SK-N-SH treated with all-trans-retinoic acid at 6 μM for 48 hours (cell line): ENCODE data around the gene KRT80.

Experiments used
- ATAC-seq: fragments of 200-7000 bp; cut with Tn5 transposase; 3 replicates; pipeline ENCODE4 v1.9.1; 2020; ENCODE audit warnings: mild to moderate bottlenecking, moderate library complexity
- ARNTL ChIP-seq: fragments of 450-650 bp; formaldehyde crosslinking; IDR thresholded peaks from 2 replicates; pipeline ENCODE4 v1.5.0; 2020; ENCODE audit warnings: low read depth, mild to moderate bottlenecking, moderate library complexity, borderline replicate concordance
- BACH2 ChIP-seq: fragments of 250-450 bp; sonication (Bioruptor Pico); IDR thresholded peaks from 2 replicates; pipeline ENCODE4 v1.9.0; 2021; ENCODE audit warnings: mild to moderate bottlenecking, borderline replicate concordance
- CSDC2 ChIP-seq: fragments of 250-450 bp; sonication (Bioruptor Pico); IDR thresholded peaks from 2 replicates; pipeline ENCODE4 v1.5.0; 2020; ENCODE audit warnings: mild to moderate bottlenecking, moderate library complexity
- ESRRG ChIP-seq: fragments of 250-450 bp; sonication (Bioruptor Pico); IDR thresholded peaks from 2 replicates; pipeline ENCODE4 v1.6.1; 2021; ENCODE audit warnings: mild to moderate bottlenecking
- GLIS3 ChIP-seq: fragments of 250-450 bp; sonication (Bioruptor Pico); IDR thresholded peaks from 2 replicates; pipeline ENCODE4 v1.5.0; 2020; ENCODE audit warnings: mild to moderate bottlenecking, moderate library complexity
- ISL1 ChIP-seq: fragments of 250-450 bp; sonication (Bioruptor Pico); IDR thresholded peaks from 2 replicates; pipeline ENCODE4 v2.1.2; 2022; ENCODE audit warnings: mild to moderate bottlenecking, moderate library complexity
- OSR1 ChIP-seq: fragments of 250-450 bp; sonication (Bioruptor Pico); IDR thresholded peaks from 2 replicates; pipeline ENCODE4 v1.8.0; 2022; ENCODE audit warnings: moderate library complexity, mild to moderate bottlenecking, inconsistent platforms
- PPARA ChIP-seq: fragments of 250-450 bp; sonication (Bioruptor Pico); IDR thresholded peaks from 2 replicates; pipeline ENCODE4 v1.5.0; 2020; ENCODE audit warnings: mild to moderate bottlenecking, borderline replicate concordance
- RARB ChIP-seq: fragments of 250-450 bp; sonication (Bioruptor Pico); IDR thresholded peaks from 2 replicates; pipeline ENCODE4 v1.8.0; 2021; ENCODE audit warnings: mild to moderate bottlenecking, moderate library complexity
- TCF4 ChIP-seq: fragments of 250-450 bp; sonication (Bioruptor Pico); IDR thresholded peaks from 2 replicates; pipeline ENCODE4 v1.8.0; 2021; ENCODE audit warnings: mild to moderate bottlenecking, moderate library complexity, borderline replicate concordance
- TOX ChIP-seq: fragments of 250-450 bp; sonication (Bioruptor Pico); IDR thresholded peaks from 2 replicates; pipeline ENCODE4 v1.8.0; 2021; ENCODE audit warnings: mild to moderate bottlenecking, moderate library complexity, borderline replicate concordance
- ZC3H10 ChIP-seq: fragments of 250-450 bp; sonication (Bioruptor Pico); IDR thresholded peaks from 2 replicates; pipeline ENCODE4 v1.5.1; 2021; ENCODE audit warnings: mild to moderate bottlenecking, moderate library complexity
- ZFP3 ChIP-seq: fragments of 250-450 bp; sonication (Bioruptor Pico); IDR thresholded peaks from 2 replicates; pipeline ENCODE4 v1.5.0; 2020; ENCODE audit warnings: mild to moderate bottlenecking, moderate library complexity
- ZFP30 ChIP-seq: fragments of 450-650 bp; formaldehyde crosslinking; IDR thresholded peaks from 2 replicates; pipeline ENCODE4 v1.5.0; 2022; ENCODE audit warnings: mild to moderate bottlenecking, moderate library complexity
- ZNF565 ChIP-seq: fragments of 450-650 bp; formaldehyde crosslinking; conservative IDR thresholded peaks from 2 replicates; pipeline ENCODE4 v1.5.0; 2020; ENCODE audit warnings: low read depth, mild to moderate bottlenecking, moderate library complexity
- ZNF8 ChIP-seq: fragments of 450-650 bp; formaldehyde crosslinking; IDR thresholded peaks from 2 replicates; pipeline ENCODE4 v1.5.0; 2020; ENCODE audit warnings: mild to moderate bottlenecking, moderate library complexity
- TF ChIP-seq, protein P1 (sequence below): fragments of 250-450 bp; sonication (Bioruptor Pico); IDR thresholded peaks from 2 replicates; pipeline ENCODE4 v1.5.1; 2021; ENCODE audit warnings: mild to moderate bottlenecking, moderate library complexity
- TF ChIP-seq, protein P2 (sequence below): fragments of 250-450 bp; sonication (Bioruptor Pico); IDR thresholded peaks from 2 replicates; pipeline ENCODE4 v1.5.0; 2020; ENCODE audit warnings: mild to moderate bottlenecking, moderate library complexity
- TF ChIP-seq, protein P3 (sequence below): fragments of 250-450 bp; sonication (Bioruptor Pico); IDR thresholded peaks from 2 replicates; pipeline ENCODE4 v1.8.0; 2021; ENCODE audit warnings: low read depth, mild to moderate bottlenecking, moderate library complexity, borderline replicate concordance
- TF ChIP-seq, protein P4 (sequence below): fragments of 250-450 bp; sonication (Bioruptor Pico); IDR thresholded peaks from 2 replicates; pipeline ENCODE4 v1.5.1; 2020; ENCODE audit warnings: low read depth, mild to moderate bottlenecking, moderate library complexity
- TF ChIP-seq, protein P5 (sequence below): fragments of 250-450 bp; sonication (Bioruptor Pico); IDR thresholded peaks from 2 replicates; pipeline ENCODE4 v1.8.0; 2020; ENCODE audit warnings: mild to moderate bottlenecking, moderate library complexity, borderline replicate concordance

The KRT80 gene

DNA sequence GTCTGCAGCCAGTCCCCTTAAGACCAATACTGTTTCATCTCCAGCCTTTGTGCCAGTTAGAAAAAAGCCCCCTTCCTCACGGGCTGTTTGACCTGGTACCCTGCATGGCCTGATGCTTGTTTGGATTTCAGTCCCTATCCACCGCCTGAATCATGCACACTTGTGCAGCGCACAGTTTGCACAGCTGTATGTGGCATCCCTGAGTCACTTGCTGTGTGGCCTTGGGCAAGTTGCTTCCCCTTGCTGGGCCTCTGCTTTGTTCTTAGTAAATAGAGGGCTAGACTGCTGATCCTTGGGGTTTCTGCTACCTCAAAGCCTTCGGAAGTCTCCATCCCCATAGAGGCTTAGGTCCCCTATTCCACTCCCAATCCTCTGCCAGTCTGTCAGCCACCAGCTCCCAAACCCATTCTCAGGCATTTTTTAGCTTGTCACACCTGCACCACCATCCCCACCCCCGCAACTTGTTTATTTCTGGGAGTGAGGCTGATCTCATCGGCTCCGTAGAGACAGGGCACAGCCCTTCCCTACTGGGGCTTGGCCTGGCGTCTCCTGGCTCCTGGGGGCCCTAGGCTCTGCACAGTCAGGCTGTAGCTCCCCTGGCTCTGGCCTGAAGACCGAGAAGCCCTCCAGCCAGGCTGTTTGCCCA, 8.8 kb downstream of the KRT80 start:
- TF ChIP-seq PPARA (CRISPR knock-in tag) (no peak), RARB (CRISPR knock-in tag) (no peak), TCF4 (CRISPR knock-in tag) (no peak), ZNF565 (no peak), TOX (CRISPR knock-in tag) (no peak), OSR1 (CRISPR knock-in tag) (no peak)
- TF ChIP-seq, protein P1, sequence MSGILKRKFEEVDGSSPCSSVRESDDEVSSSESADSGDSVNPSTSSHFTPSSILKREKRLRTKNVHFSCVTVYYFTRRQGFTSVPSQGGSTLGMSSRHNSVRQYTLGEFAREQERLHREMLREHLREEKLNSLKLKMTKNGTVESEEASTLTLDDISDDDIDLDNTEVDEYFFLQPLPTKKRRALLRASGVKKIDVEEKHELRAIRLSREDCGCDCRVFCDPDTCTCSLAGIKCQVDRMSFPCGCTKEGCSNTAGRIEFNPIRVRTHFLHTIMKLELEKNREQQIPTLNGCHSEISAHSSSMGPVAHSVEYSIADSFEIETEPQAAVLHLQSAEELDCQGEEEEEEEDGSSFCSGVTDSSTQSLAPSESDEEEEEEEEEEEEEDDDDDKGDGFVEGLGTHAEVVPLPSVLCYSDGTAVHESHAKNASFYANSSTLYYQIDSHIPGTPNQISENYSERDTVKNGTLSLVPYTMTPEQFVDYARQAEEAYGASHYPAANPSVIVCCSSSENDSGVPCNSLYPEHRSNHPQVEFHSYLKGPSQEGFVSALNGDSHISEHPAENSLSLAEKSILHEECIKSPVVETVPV (CRISPR knock-in tag) = no peak

DNA sequence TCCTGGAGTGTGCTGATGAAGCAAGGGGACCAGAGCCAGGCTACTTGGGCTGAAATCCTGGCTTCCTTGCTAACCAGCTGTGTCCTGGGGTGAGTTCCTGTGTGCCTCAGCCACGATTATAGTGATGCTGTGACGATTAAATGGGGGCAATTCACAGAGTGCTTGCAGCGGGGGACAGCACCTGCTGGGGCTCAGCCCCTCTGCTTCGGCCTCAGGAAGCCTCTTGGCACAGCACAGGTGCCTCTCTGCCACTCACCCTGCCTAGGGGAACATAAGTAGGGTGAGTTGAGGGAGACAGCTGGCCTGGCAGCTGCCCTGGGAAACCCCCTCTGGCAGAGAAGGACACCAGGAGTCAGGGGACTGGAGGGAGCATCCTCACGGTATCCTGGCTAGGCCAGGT, 9.4 kb downstream of the KRT80 start:
- no peak for TF ChIP-seq ZNF8
- TF ChIP-seq, protein P2, sequence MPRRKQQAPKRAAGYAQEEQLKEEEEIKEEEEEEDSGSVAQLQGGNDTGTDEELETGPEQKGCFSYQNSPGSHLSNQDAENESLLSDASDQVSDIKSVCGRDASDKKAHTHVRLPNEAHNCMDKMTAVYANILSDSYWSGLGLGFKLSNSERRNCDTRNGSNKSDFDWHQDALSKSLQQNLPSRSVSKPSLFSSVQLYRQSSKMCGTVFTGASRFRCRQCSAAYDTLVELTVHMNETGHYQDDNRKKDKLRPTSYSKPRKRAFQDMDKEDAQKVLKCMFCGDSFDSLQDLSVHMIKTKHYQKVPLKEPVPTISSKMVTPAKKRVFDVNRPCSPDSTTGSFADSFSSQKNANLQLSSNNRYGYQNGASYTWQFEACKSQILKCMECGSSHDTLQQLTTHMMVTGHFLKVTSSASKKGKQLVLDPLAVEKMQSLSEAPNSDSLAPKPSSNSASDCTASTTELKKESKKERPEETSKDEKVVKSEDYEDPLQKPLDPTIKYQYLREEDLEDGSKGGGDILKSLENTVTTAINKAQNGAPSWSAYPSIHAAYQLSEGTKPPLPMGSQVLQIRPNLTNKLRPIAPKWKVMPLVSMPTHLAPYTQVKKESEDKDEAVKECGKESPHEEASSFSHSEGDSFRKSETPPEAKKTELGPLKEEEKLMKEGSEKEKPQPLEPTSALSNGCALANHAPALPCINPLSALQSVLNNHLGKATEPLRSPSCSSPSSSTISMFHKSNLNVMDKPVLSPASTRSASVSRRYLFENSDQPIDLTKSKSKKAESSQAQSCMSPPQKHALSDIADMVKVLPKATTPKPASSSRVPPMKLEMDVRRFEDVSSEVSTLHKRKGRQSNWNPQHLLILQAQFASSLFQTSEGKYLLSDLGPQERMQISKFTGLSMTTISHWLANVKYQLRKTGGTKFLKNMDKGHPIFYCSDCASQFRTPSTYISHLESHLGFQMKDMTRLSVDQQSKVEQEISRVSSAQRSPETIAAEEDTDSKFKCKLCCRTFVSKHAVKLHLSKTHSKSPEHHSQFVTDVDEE (CRISPR knock-in tag) = no peak
- no peak for TF ChIP-seq ESRRG (CRISPR knock-in tag)
- no peak for TF ChIP-seq OSR1 (CRISPR knock-in tag)
- TF ChIP-seq, protein P1 (CRISPR knock-in tag) = no peak
- no peak for TF ChIP-seq CSDC2 (CRISPR knock-in tag)
- no peak for TF ChIP-seq ZNF565
- TF ChIP-seq, protein P3, sequence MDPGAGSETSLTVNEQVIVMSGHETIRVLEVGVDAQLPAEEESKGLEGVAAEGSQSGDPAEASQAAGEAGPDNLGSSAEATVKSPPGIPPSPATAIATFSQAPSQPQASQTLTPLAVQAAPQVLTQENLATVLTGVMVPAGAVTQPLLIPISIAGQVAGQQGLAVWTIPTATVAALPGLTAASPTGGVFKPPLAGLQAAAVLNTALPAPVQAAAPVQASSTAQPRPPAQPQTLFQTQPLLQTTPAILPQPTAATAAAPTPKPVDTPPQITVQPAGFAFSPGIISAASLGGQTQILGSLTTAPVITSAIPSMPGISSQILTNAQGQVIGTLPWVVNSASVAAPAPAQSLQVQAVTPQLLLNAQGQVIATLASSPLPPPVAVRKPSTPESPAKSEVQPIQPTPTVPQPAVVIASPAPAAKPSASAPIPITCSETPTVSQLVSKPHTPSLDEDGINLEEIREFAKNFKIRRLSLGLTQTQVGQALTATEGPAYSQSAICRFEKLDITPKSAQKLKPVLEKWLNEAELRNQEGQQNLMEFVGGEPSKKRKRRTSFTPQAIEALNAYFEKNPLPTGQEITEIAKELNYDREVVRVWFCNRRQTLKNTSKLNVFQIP = no peak
- TF ChIP-seq, protein P4, sequence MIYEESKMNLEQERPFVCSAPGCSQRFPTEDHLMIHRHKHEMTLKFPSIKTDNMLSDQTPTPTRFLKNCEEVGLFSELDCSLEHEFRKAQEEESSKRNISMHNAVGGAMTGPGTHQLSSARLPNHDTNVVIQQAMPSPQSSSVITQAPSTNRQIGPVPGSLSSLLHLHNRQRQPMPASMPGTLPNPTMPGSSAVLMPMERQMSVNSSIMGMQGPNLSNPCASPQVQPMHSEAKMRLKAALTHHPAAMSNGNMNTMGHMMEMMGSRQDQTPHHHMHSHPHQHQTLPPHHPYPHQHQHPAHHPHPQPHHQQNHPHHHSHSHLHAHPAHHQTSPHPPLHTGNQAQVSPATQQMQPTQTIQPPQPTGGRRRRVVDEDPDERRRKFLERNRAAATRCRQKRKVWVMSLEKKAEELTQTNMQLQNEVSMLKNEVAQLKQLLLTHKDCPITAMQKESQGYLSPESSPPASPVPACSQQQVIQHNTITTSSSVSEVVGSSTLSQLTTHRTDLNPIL = no peak
- TF ChIP-seq GLIS3 (CRISPR knock-in tag) = no peak
- TF ChIP-seq BACH2 (CRISPR knock-in tag) = no peak
- no peak for TF ChIP-seq ARNTL
- no peak for TF ChIP-seq TCF4 (CRISPR knock-in tag)
- no peak for TF ChIP-seq ZC3H10
- TF ChIP-seq ZFP30 (CRISPR knock-in tag) = no peak
- TF ChIP-seq TOX (CRISPR knock-in tag) = no peak
- TF ChIP-seq PPARA (CRISPR knock-in tag) = no peak
- ATAC-seq = no peak

More for the DNA sequence above, 8.8 kb downstream of the KRT80 start:
- no peak for ATAC-seq

DNA sequence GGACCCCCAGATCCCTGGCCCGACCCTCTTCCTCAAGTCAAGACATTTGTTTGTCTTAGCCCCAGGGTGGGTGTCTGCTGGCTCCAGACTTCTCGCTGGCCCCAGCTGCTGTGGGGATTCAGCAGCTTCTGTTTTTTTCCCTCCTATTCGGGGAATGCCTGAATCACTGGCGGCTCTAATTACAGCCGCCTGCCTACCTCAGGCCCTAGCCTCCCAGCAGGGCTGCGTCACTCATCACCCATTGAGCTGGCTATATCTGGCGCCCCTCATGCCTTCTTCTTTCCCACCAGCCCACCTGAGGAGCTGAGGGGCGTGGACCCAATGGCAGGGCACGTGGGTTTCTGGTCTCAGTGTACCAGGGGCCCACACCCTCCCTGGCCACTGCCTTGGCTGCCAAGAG, 10.1 kb downstream of the KRT80 start:
- ATAC-seq = peak; percentile 82
- TF ChIP-seq TCF4 (CRISPR knock-in tag) (0 out of 2 replicates have a peak, but pooled peaks have one; percentile 12), PPARA (CRISPR knock-in tag) (no peak), ZFP3 (CRISPR knock-in tag) (peak; percentile 63; the same call in 1 of the 2 replicates), ISL1 (CRISPR knock-in tag) (0 out of 2 replicates have a peak, but pooled peaks have one; percentile 26)
- TF ChIP-seq, protein P5, sequence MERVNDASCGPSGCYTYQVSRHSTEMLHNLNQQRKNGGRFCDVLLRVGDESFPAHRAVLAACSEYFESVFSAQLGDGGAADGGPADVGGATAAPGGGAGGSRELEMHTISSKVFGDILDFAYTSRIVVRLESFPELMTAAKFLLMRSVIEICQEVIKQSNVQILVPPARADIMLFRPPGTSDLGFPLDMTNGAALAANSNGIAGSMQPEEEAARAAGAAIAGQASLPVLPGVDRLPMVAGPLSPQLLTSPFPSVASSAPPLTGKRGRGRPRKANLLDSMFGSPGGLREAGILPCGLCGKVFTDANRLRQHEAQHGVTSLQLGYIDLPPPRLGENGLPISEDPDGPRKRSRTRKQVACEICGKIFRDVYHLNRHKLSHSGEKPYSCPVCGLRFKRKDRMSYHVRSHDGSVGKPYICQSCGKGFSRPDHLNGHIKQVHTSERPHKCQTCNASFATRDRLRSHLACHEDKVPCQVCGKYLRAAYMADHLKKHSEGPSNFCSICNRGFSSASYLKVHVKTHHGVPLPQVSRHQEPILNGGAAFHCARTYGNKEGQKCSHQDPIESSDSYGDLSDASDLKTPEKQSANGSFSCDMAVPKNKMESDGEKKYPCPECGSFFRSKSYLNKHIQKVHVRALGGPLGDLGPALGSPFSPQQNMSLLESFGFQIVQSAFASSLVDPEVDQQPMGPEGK = no peak
- TF ChIP-seq, all 23 proteins: peak for 3
